K562 (cell line): ENCODE measurements around the gene SERPINE1. TPM values are rescaled to one million over a fixed set of nuclear protein-coding genes. Genes with fewer than 3 reads are reported as not detected.

Experiments
- ARID1B ChIP-seq: fragments of 450-650 bp; IDR thresholded peaks from 2 replicates; pipeline ENCODE4 v1.6.1; 2016; ENCODE audit warnings: antibody characterized with exemption, mild to moderate bottlenecking, inconsistent platforms
- CBX2 ChIP-seq: fragments of 200-600 bp; sonication (generic); IDR thresholded peaks from one replicate; pipeline ENCODE4 v1.6.1; 2012; ENCODE audit warnings: mild to moderate bottlenecking, low read length, inconsistent platforms; ENCODE audit not compliant: insufficient read depth, poor library complexity, severe bottlenecking
- CTBP1 ChIP-seq: fragments of 450-650 bp; IDR thresholded peaks from 2 replicates; pipeline ENCODE4 v1.6.1; 2016; ENCODE audit warnings: borderline replicate concordance
- SP1 ChIP-seq: sonication (generic); formaldehyde crosslinking; IDR thresholded peaks from 2 replicates; pipeline ENCODE4 v1.8.1; 2022; ENCODE audit warnings: mild to moderate bottlenecking, missing genetic modification reagents
- SUPT5H ChIP-seq: fragments of 450-650 bp; IDR thresholded peaks from 2 replicates; pipeline ENCODE4 v1.6.1; 2016
- TCFL5 ChIP-seq: fragments of 250-450 bp; sonication (Bioruptor Pico); conservative IDR thresholded peaks from 2 replicates; pipeline ENCODE4 v1.6.1; 2021; ENCODE audit warnings: mild to moderate bottlenecking, moderate library complexity, matching md5 sums
- ZKSCAN3 ChIP-seq: fragments of 250-450 bp; sonication (Bioruptor Pico); IDR thresholded peaks from 2 replicates; pipeline ENCODE4 v1.4.0; 2020
- ZNF507 ChIP-seq: conservative IDR thresholded peaks from 2 replicates; pipeline ENCODE4 v1.6.1; 2017; ENCODE audit warnings: missing genetic modification characterization, missing compliant biosample characterization
- polyA plus RNA-seq, 8 experiments: library from polyadenylated mRNA; depleted of rRNA in 4 of 8; stranded (reverse) in 5 of 8; unstranded in 3 of 8; fragments of >200 nt; fragmentation: Nextera tagmentation in 2 of 8; fragmentation: Illumina TruSeq in 1 of 8; extraction: Ambion mirVana in 2 of 8; extraction: Trizol in 1 of 8; gene quantifications; 2 replicates each; pipeline versions ENCODE4 v1.2.1 to v1.2.3, GENCODE V29; 2011 to 2014; ENCODE audit warnings: inconsistent platforms in 1 of 8, missing spikeins in 1 of 8
- total RNA-seq, 7 experiments: library from RNA; depleted of rRNA in 6 of 7; stranded (reverse); fragments of >200 nt in 6 of 7; fragmentation: Illumina TruSeq in 2 of 7; extraction: Trizol in 2 of 7; gene quantifications; 2 replicates each; pipeline versions ENCODE4 v1.2.1 to v1.2.3, GENCODE V29; 2011 to 2021; ENCODE audit warnings: low replicate concordance in 1 of 7
- TF ChIP-seq, protein P1 (sequence below): fragments of 450-650 bp; IDR thresholded peaks from 2 replicates; pipeline ENCODE4 v1.6.1; 2016; ENCODE audit warnings: low read depth
- TF ChIP-seq, protein P2 (sequence below): sonication (generic); formaldehyde crosslinking; IDR thresholded peaks from 2 replicates; pipeline ENCODE4 v1.8.0; 2022; ENCODE audit warnings: mild to moderate bottlenecking, missing genetic modification reagents

SERPINE1 gene
- total and polyA plus RNA-seq, 9 of the 15 experiments (the other 6 are each of a cell fraction or from before 2014, with no cell fraction given) = 0.22 to 4.8 (median 0.91) TPM

DNA sequence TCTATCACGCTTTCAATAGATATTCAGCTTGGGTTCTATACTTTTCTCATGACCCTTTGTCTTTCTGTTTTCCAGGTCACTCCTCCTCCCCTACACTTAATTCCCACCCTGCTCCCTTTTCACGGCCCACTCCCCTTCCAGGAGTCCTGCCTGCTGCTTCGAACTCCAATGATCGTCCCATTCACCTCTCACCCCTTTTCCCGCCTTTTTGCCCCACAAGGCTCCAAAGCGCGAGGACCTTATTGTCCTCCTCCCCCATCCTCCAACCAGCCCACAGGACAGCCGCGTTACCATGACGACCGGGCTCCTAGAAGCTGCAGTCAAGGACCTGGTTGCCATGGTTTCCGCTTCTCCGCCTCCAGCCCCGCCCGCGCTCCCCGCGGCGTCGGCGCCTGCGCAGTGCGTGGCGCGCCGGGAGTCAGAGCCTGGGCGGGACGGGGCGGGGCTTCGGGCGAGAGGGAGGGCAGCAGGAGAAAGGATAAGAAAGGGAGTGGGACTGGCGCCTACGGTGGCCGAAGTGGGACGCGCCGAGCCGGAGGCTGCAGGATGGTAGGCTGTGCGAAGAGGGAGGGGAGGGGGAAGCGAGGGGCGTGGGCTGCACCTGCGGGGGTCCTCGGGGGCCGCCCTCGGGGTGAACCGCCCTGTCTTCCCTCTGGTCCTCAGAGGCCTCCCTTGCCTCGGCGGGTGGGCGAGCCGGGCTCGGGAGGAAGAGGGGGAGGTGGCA lies 27.2 kb downstream of the SERPINE1 start, which contains the start of gene AP1S1 (continued):
- TF ChIP-seq, protein P1, sequence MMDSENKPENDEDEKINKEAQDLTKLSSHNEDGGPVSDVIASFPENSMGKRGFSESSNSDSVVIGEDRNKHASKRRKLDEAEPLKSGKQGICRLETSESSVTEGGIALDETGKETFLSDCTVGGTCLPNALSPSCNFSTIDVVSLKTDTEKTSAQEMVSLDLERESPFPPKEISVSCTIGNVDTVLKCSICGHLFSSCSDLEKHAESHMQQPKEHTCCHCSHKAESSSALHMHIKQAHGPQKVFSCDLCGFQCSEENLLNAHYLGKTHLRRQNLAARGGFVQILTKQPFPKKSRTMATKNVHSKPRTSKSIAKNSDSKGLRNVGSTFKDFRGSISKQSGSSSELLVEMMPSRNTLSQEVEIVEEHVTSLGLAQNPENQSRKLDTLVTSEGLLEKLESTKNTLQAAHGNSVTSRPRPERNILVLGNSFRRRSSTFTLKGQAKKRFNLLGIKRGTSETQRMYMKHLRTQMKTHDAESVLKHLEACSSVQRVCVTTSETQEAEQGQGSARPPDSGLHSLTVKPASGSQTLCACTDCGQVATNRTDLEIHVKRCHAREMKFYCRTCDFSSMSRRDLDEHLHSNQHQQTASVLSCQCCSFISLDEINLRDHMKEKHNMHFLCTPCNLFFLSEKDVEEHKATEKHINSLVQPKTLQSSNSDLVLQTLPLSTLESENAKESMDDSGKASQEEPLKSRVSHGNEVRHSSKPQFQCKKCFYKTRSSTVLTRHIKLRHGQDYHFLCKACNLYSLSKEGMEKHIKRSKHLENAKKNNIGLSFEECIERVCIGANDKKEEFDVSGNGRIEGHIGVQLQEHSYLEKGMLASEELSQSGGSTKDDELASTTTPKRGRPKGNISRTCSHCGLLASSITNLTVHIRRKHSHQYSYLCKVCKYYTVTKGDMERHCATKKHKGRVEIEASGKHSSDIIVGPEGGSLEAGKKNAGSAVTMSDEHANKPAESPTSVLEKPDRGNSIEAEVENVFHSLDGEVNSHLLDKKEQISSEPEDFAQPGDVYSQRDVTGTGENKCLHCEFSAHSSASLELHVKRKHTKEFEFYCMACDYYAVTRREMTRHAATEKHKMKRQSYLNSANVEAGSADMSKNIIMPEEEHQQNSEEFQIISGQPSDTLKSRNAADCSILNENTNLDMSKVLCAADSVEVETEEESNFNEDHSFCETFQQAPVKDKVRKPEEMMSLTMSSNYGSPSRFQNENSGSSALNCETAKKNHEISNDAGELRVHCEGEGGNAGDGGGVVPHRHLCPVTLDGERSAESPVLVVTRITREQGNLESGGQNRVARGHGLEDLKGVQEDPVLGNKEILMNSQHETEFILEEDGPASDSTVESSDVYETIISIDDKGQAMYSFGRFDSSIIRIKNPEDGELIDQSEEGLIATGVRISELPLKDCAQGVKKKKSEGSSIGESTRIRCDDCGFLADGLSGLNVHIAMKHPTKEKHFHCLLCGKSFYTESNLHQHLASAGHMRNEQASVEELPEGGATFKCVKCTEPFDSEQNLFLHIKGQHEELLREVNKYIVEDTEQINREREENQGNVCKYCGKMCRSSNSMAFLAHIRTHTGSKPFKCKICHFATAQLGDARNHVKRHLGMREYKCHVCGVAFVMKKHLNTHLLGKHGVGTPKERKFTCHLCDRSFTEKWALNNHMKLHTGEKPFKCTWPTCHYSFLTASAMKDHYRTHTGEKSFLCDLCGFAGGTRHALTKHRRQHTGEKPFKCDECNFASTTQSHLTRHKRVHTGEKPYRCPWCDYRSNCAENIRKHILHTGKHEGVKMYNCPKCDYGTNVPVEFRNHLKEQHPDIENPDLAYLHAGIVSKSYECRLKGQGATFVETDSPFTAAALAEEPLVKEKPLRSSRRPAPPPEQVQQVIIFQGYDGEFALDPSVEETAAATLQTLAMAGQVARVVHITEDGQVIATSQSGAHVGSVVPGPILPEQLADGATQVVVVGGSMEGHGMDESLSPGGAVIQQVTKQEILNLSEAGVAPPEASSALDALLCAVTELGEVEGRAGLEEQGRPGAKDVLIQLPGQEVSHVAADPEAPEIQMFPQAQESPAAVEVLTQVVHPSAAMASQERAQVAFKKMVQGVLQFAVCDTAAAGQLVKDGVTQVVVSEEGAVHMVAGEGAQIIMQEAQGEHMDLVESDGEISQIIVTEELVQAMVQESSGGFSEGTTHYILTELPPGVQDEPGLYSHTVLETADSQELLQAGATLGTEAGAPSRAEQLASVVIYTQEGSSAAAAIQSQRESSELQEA = peak; percentile 95
- TF ChIP-seq CBX2 (no peak), CTBP1 (peak; percentile 95), SP1 (CRISPR knock-in tag) (peak; percentile 77), ARID1B (no peak), ZKSCAN3 (CRISPR knock-in tag) (no peak), TCFL5 (CRISPR knock-in tag) (no peak), SUPT5H (0 out of 2 replicates have a peak, but pooled peaks have one; percentile 35), ZNF507 (tag) (no peak)
- TF ChIP-seq, protein P2, sequence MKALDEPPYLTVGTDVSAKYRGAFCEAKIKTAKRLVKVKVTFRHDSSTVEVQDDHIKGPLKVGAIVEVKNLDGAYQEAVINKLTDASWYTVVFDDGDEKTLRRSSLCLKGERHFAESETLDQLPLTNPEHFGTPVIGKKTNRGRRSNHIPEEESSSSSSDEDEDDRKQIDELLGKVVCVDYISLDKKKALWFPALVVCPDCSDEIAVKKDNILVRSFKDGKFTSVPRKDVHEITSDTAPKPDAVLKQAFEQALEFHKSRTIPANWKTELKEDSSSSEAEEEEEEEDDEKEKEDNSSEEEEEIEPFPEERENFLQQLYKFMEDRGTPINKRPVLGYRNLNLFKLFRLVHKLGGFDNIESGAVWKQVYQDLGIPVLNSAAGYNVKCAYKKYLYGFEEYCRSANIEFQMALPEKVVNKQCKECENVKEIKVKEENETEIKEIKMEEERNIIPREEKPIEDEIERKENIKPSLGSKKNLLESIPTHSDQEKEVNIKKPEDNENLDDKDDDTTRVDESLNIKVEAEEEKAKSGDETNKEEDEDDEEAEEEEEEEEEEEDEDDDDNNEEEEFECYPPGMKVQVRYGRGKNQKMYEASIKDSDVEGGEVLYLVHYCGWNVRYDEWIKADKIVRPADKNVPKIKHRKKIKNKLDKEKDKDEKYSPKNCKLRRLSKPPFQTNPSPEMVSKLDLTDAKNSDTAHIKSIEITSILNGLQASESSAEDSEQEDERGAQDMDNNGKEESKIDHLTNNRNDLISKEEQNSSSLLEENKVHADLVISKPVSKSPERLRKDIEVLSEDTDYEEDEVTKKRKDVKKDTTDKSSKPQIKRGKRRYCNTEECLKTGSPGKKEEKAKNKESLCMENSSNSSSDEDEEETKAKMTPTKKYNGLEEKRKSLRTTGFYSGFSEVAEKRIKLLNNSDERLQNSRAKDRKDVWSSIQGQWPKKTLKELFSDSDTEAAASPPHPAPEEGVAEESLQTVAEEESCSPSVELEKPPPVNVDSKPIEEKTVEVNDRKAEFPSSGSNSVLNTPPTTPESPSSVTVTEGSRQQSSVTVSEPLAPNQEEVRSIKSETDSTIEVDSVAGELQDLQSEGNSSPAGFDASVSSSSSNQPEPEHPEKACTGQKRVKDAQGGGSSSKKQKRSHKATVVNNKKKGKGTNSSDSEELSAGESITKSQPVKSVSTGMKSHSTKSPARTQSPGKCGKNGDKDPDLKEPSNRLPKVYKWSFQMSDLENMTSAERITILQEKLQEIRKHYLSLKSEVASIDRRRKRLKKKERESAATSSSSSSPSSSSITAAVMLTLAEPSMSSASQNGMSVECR (CRISPR knock-in tag) = peak; percentile 54; the same call in 1 of the 2 replicates
